KMS-11 (cell line): Measurements from ENCODE around the gene ACO2.

ENCODE experiments used
- H2AFZ ChIP-seq: fragments of 200-600 bp; sonication (generic); 2 replicates; pipeline ENCODE4 v1.6.1; 2016; ENCODE audit warnings: antibody characterized with exemption, mixed run types, low read depth
- H3K27ac ChIP-seq: fragments of 200-600 bp; sonication (generic); 2 replicates; pipeline ENCODE4 v1.6.1; 2016; ENCODE audit warnings: mild to moderate bottlenecking, mixed run types
- H3K27me3 ChIP-seq: fragments of 200-600 bp; sonication (generic); 2 replicates; pipeline ENCODE4 v1.6.1; 2017; ENCODE audit warnings: mild to moderate bottlenecking, low read depth, mixed run types, moderate library complexity; ENCODE audit not compliant: insufficient read depth
- H3K36me3 ChIP-seq: fragments of 200-600 bp; sonication (generic); 2 replicates; pipeline ENCODE4 v1.6.1; 2017; ENCODE audit warnings: mild to moderate bottlenecking, mixed run types; ENCODE audit not compliant: insufficient read depth
- H3K4me1 ChIP-seq: fragments of 200-600 bp; sonication (generic); 2 replicates; pipeline ENCODE4 v1.6.1; 2016; ENCODE audit warnings: mild to moderate bottlenecking, low read depth, mixed run types; ENCODE audit not compliant: poor library complexity, severe bottlenecking
- H3K4me2 ChIP-seq: fragments of 200-600 bp; sonication (generic); 2 replicates; pipeline ENCODE4 v1.7.0; 2016; ENCODE audit warnings: mild to moderate bottlenecking, mixed run types
- H3K4me3 ChIP-seq: fragments of 200-600 bp; sonication (generic); IDR thresholded peaks from 2 replicates; pipeline ENCODE4 v1.6.1; 2017; ENCODE audit warnings: low read depth, low read length, mixed read lengths; ENCODE audit not compliant: insufficient read depth
- H3K79me2 ChIP-seq: fragments of 200-600 bp; sonication (generic); 2 replicates; pipeline ENCODE4 v1.6.1; 2016; ENCODE audit warnings: low read depth, mixed run types; ENCODE audit not compliant: insufficient read depth
- H3K9ac ChIP-seq: fragments of 200-600 bp; sonication (generic); 2 replicates; pipeline ENCODE4 v1.6.1; 2016; ENCODE audit warnings: mild to moderate bottlenecking, mixed run types
- H4K20me1 ChIP-seq: fragments of 200-600 bp; sonication (generic); 2 replicates; pipeline ENCODE4 v1.6.1; 2016; ENCODE audit warnings: mild to moderate bottlenecking, mixed run types; ENCODE audit not compliant: insufficient read depth
- TF ChIP-seq, protein P1 (sequence below): fragments of 200-600 bp; sonication (generic); conservative IDR thresholded peaks from 2 replicates; pipeline ENCODE4 v1.6.1; 2017; ENCODE audit warnings: low read depth, mild to moderate bottlenecking, antibody characterized with exemption, low read length, moderate library complexity, mixed read lengths

Gene ACO2

DNA sequence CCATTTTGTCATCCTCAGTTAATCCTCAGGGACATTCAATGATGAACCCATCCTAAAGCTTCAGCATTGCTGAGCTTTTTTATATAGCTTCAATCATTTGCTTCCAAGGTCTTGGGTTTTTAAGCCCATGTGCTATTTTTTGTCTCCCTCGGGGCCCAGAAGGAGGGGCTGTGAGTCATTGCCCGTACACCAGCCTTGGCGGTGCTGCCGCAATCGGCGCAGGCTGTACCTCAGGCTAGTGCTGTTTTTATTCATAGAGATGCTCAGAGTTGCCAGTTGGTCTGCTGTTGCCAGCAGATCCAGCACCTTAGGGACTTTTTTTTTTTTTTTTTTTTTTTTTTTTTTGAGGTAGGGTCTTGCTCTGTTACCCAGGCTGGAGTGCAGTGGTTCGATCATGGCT, 35.5 kb downstream of the ACO2 start:
- H4K20me1 ChIP-seq, result no peaks in the 10 kb centered on the region
- no peak overlapping the region for H2AFZ ChIP-seq
- no peak overlapping the region for H3K4me2 ChIP-seq
- H3K4me3 ChIP-seq, result no peak overlapping the region
- no peaks in the 10 kb centered on the region; the same call in 1 of the 2 replicates for H3K79me2 ChIP-seq
- H3K36me3 ChIP-seq, result peaks cover 6% of the 10 kb centered on the region; the same call in 1 of the 2 replicates
- no peak overlapping the region for H3K27ac ChIP-seq
- H3K9ac ChIP-seq, result no peak overlapping the region
- H3K27me3 ChIP-seq, result no peaks in the 10 kb centered on the region
- TF ChIP-seq, protein P1, sequence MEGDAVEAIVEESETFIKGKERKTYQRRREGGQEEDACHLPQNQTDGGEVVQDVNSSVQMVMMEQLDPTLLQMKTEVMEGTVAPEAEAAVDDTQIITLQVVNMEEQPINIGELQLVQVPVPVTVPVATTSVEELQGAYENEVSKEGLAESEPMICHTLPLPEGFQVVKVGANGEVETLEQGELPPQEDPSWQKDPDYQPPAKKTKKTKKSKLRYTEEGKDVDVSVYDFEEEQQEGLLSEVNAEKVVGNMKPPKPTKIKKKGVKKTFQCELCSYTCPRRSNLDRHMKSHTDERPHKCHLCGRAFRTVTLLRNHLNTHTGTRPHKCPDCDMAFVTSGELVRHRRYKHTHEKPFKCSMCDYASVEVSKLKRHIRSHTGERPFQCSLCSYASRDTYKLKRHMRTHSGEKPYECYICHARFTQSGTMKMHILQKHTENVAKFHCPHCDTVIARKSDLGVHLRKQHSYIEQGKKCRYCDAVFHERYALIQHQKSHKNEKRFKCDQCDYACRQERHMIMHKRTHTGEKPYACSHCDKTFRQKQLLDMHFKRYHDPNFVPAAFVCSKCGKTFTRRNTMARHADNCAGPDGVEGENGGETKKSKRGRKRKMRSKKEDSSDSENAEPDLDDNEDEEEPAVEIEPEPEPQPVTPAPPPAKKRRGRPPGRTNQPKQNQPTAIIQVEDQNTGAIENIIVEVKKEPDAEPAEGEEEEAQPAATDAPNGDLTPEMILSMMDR, result no peak
- peaks cover 24% of the 10 kb centered on the region for H3K4me1 ChIP-seq

DNA sequence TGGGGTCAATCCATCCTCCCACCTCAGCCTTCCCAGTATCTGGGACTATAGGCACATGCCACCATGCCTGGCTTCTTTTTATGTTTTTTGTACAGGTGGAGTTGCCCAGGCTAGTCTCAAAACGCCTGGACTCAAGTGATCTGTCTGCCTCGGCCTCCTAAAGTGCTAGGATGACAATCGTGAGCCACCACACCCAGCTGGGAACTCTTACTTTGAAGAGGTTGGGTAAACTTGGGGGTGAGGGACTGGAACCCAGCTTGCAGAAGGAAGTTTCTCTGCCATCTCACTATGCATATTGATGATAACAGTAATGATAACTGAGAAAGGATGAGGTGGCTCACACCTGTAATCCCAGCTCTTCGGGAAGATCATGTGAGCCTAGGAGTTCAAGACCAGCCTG, 35.9 kb downstream of the ACO2 start:
- no peak overlapping the region for H3K4me2 ChIP-seq
- H3K27ac ChIP-seq, result no peak overlapping the region
- H2AFZ ChIP-seq, result no peak overlapping the region
- H3K36me3 ChIP-seq, result peaks cover 6% of the 10 kb centered on the region; the same call in 1 of the 2 replicates
- no peaks in the 10 kb centered on the region; the same call in 1 of the 2 replicates for H3K79me2 ChIP-seq
- H3K4me3 ChIP-seq, result no peak overlapping the region
- no peaks in the 10 kb centered on the region for H3K27me3 ChIP-seq
- H3K9ac ChIP-seq, result no peak overlapping the region
- H4K20me1 ChIP-seq, result no peaks in the 10 kb centered on the region
- peaks cover 24% of the 10 kb centered on the region for H3K4me1 ChIP-seq
- TF ChIP-seq, protein P1, result no peak

DNA sequence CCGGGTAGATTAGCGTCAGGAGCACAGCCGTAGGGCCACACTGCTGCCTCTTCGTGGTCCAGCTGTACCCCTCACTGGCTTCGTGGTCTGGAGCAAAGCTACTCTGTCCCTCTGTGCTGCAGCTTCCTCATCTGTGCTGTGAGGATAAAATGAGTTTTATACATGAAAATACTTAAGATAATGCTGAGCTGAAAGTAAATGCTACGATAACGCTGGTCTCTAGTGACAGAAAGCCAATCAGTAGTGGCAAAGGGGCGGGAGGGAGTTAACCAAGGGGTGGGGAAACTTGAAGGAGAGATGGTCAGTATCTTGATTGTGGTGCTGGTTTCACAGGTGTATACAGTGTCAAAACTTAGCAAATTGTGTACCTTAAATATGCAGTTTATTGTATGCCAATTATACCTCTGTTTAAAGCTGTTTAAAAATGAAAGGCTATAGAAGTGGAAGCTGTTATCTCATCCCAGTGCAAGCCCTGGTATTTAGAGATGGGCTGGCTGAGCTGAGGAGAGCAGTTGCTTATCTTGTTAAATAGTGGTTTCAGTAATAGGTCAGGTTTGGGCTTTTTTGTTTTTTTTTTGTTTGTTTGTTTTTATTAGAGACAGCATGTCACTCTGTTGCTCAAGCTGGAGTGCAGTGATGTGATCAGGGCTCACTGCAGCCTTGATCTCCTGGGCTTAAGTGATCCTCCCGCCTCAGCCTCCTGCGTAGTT, 36.7 kb downstream of the ACO2 start:
- Histone ChIP-seq H3K36me3 (peaks cover 6% of the 10 kb centered on the region; the same call in 1 of the 2 replicates), H3K4me1 (peaks cover 23% of the 10 kb centered on the region)

DNA sequence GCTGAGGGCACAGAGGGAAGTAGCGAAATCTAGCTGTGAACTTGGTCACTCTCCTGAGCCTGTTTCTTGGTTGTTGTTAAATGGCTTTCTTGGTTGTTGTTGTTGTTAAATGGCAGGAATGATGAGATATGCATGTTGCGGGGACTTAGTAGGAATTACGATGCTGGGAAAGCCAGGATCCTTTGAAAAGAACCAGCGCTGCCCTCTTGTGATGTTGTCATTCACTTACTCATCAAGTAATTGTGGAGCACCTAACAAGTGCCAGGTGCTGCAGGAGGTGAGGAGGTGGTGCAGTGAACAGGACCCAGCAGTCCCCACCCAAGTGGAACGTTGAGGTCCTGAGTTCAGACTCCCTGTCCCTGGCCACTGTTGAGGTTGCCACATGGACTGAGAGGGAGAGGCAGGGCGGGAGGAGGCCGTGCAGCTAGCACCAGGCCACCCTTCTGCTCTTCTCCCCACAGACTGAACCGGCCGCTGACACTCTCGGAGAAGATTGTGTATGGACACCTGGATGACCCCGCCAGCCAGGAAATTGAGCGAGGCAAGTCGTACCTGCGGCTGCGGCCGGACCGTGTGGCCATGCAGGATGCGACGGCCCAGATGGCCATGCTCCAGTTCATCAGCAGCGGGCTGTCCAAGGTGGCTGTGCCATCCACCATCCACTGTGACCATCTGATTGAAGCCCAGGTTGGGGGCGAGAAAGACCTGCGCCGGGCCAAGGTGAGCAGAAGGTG, 38.6 kb downstream of the ACO2 start:
- TF ChIP-seq, protein P1, result no peak
- Histone ChIP-seq H3K9ac (no peak overlapping the region), H2AFZ (no peak overlapping the region), H3K27me3 (no peaks in the 10 kb centered on the region), H3K27ac (no peak overlapping the region), H3K4me3 (no peak overlapping the region), H3K4me2 (no peak overlapping the region), H3K79me2 (no peaks in the 10 kb centered on the region), H4K20me1 (no peaks in the 10 kb centered on the region), H3K36me3 (no peaks in the 10 kb centered on the region), H3K4me1 (peaks cover 38% of the 10 kb centered on the region)

More for the DNA sequence above, 36.7 kb downstream of the ACO2 start:
- Histone ChIP-seq H2AFZ (no peak overlapping the region), H4K20me1 (no peaks in the 10 kb centered on the region), H3K27me3 (no peaks in the 10 kb centered on the region), H3K27ac (no peak overlapping the region), H3K79me2 (no peaks in the 10 kb centered on the region; the same call in 1 of the 2 replicates), H3K9ac (no peak overlapping the region), H3K4me2 (no peak overlapping the region), H3K4me3 (no peak overlapping the region)
- TF ChIP-seq, protein P1, result no peak
